ENCODE results near the gene SLFN12L. TPM values are rescaled to one million over a fixed set of nuclear protein-coding genes. Genes with fewer than 3 reads are reported as not detected.

Gene SLFN12L
- polyA plus RNA-seq, 1 donor (not counting 4 experiments of a cell fraction or from before 2014, with no cell fraction given), result 0.09 TPM

GRCh38 chr17:35423761-35424160 lies 113.7 kb downstream of the SLFN12L start:
- H3K4me1 ChIP-seq (ENCODE audit: control insufficient read depth, extremely low read depth, insufficient read depth, low read length), result no peaks in the 10 kb centered on the region
- H3K79me2 ChIP-seq (ENCODE audit: control insufficient read depth, insufficient read depth, low read length), result no peaks in the 10 kb centered on the region
- DNase-seq (ENCODE audit: low read depth, low spot score) (no peak), FAIRE-seq (no peak)
- H3K4me2 ChIP-seq (ENCODE audit: control insufficient read depth, extremely low read depth, insufficient read depth, low read depth, low read length), result no peak overlapping the region
- dilution Hi-C loops (cut with MboI; ENCODE audit: extremely low pct_ligation_motif_present, low sequenced_read_pairs), result no loop called here
- H3K9me3 ChIP-seq (ENCODE audit: control insufficient read depth, low read depth, low read length), result no peaks in the 10 kb centered on the region
- H2AFZ ChIP-seq (ENCODE audit: control insufficient read depth, low read length), result no peak overlapping the region
- H3K27ac ChIP-seq (ENCODE audit: control insufficient read depth, insufficient read depth, low read length), result no peak overlapping the region
- no peak for TF ChIP-seq EZH2 (IDR thresholded peaks at IDR 0.05; ENCODE audit: low read length)
- TF ChIP-seq, protein P1, sequence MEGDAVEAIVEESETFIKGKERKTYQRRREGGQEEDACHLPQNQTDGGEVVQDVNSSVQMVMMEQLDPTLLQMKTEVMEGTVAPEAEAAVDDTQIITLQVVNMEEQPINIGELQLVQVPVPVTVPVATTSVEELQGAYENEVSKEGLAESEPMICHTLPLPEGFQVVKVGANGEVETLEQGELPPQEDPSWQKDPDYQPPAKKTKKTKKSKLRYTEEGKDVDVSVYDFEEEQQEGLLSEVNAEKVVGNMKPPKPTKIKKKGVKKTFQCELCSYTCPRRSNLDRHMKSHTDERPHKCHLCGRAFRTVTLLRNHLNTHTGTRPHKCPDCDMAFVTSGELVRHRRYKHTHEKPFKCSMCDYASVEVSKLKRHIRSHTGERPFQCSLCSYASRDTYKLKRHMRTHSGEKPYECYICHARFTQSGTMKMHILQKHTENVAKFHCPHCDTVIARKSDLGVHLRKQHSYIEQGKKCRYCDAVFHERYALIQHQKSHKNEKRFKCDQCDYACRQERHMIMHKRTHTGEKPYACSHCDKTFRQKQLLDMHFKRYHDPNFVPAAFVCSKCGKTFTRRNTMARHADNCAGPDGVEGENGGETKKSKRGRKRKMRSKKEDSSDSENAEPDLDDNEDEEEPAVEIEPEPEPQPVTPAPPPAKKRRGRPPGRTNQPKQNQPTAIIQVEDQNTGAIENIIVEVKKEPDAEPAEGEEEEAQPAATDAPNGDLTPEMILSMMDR (optimal IDR thresholded peaks at IDR 0.05 in 1 of 3, IDR thresholded peaks at IDR 0.05 in 1 of 3, conservative IDR thresholded peaks at IDR 0.05 in 1 of 3; ENCODE audit: extremely low read depth in 1 of 3, insufficient read depth in 2 of 3, low read length in 3 of 3), result no peak
- no peak overlapping the region for H3K9ac ChIP-seq (ENCODE audit: control insufficient read depth, extremely low read depth, insufficient read depth, low read length)
- peaks cover 0 to 5% of the 10 kb centered on the region in 2 experiments for H3K36me3 ChIP-seq (ENCODE audit: control insufficient read depth in 2 of 2, extremely low read depth in 1 of 2, insufficient read depth in 2 of 2, low read length in 2 of 2)
- H3K9me1 ChIP-seq (ENCODE audit: control insufficient read depth, extremely low read depth, insufficient read depth, low read length), result no peaks in the 10 kb centered on the region
- H3K4me3 ChIP-seq (ENCODE audit: control insufficient read depth in 2 of 3, extremely low read depth in 1 of 3, insufficient read depth in 2 of 3, low read depth in 1 of 3, low read length in 3 of 3), result no peak overlapping the region
- no peaks in the 10 kb centered on the region for H4K20me1 ChIP-seq (ENCODE audit: control insufficient read depth, extremely low read depth, insufficient read depth, low read length)
- H3K27me3 ChIP-seq (ENCODE audit: control insufficient read depth, extremely low read depth, insufficient read depth, low read length), result no peaks in the 10 kb centered on the region

Small RNAs within 50 kb of the gene (small RNA-seq; reads per million reads assigned to genes)
- gene AC015911.1 (ENCODE audit: insufficient read length in 3 of 3, low read depth in 3 of 3, low replicate concordance in 1 of 3) (0 reads per million in 3 experiments), gene SNORD7 (ENCODE audit: insufficient read length in 3 of 3, low read depth in 3 of 3, low replicate concordance in 1 of 3) (3.3 to 23.4 (median 5.8) reads per million in 3 experiments)

Other genes with a start within 250 kb of the SLFN12L start
- 1.4 to 5.0 TPM (median 3.5 TPM) in 3 replicates for gene SLFN11, start 164.1 kb downstream of the SLFN12L start, polyA plus RNA-seq
- 9.8 to 15.2 TPM (median 11.5 TPM) in 3 replicates for gene SLFN12, start 105.2 kb downstream of the SLFN12L start, polyA plus RNA-seq
- 0.73 to 1.4 TPM (median 1.0 TPM) in 3 replicates for gene SLFN13, start 88.9 kb downstream of the SLFN12L start, polyA plus RNA-seq
- not detected in 3 replicates for gene SLFN14, start 23.1 kb upstream of the SLFN12L start, polyA plus RNA-seq
- 6.4 to 7.7 TPM (median 6.9 TPM) in 3 replicates for gene PEX12, start 40.9 kb upstream of the SLFN12L start, polyA plus RNA-seq
- 151 to 209 TPM (median 189 TPM) in 3 replicates for gene AP2B1, start 49.6 kb upstream of the SLFN12L start, polyA plus RNA-seq
- gene RASL10B, start 194.0 kb upstream of the SLFN12L start, polyA plus RNA-seq, result 0.07 to 0.32 TPM (median 0.30 TPM) in 3 replicates
- 0.02 to 0.05 TPM (median 0.05 TPM) in 3 replicates for gene GAS2L2, start 215.6 kb upstream of the SLFN12L start, polyA plus RNA-seq
- not detected in 3 replicates for gene C17orf50, start 223.2 kb upstream of the SLFN12L start, polyA plus RNA-seq

Measured in keratinocyte (primary cell).